Sigmoid colon (tissue), 7 donors: ENCODE data around the gene DHRS3. TPM values are rescaled to one million over a fixed set of nuclear protein-coding genes. Genes with fewer than 3 reads are reported as not detected.

Experiments used
- DNase-seq: peaks from one replicate; pipeline ENCODE4 v3.0.0-alpha.2; 2019
- H3K27ac ChIP-seq, 4 donors: fragments of 200-600 bp; sonication (generic); one replicate each; pipeline ENCODE4 v1.5.1; 2016 to 2019; ENCODE audit warnings: mild to moderate bottlenecking in 1 of 4
- H3K27me3 ChIP-seq, 3 donors: fragments of 200-600 bp; sonication (generic); one replicate each; pipeline ENCODE4 v1.5.1; 2019; ENCODE audit warnings: mild to moderate bottlenecking in 1 of 3
- H3K36me3 ChIP-seq, 4 donors: fragments of 200-600 bp; sonication (generic); one replicate each; pipeline ENCODE4 v1.5.1; 2016 to 2019
- H3K4me1 ChIP-seq, 4 donors: fragments of 200-600 bp; sonication (generic); one replicate each; pipeline ENCODE4 v1.5.1; 2017 to 2019
- H3K4me3 ChIP-seq, 4 donors: fragments of 200-600 bp; sonication (generic); one replicate each; pipeline ENCODE4 v1.5.1; 2017 to 2019; ENCODE audit warnings: mild to moderate bottlenecking in 2 of 4, moderate library complexity in 1 of 4
- H3K9me3 ChIP-seq, 4 donors: fragments of 200-600 bp in 3 of 4; sonication (generic) in 3 of 4; one replicate each; pipeline versions ENCODE4 v1.5.1 to v1.6.1; 2013 to 2019
- CTCF ChIP-seq, 4 experiments: fragments of 450-650 bp in 3 of 4; fragments of 200-600 bp in 1 of 4; IDR thresholded peaks; one replicate each; pipeline ENCODE4 v1.5.1; 2016 to 2019; ENCODE audit warnings: antibody characterized with exemption in 4 of 4, mild to moderate bottlenecking in 3 of 4, moderate library complexity in 2 of 4
- EP300 ChIP-seq, 4 donors: sonication (generic); formaldehyde crosslinking; IDR thresholded peaks; one replicate each; pipeline ENCODE4 v1.6.1; 2017; ENCODE audit warnings: antibody characterized with exemption in 4 of 4
- POLR2A ChIP-seq, 2 donors: fragments of 450-650 bp; IDR thresholded peaks; one replicate each; pipeline ENCODE4 v1.6.1; 2016; ENCODE audit warnings: antibody characterized with exemption in 2 of 2, mild to moderate bottlenecking in 2 of 2, moderate library complexity in 2 of 2
- POLR2AphosphoS5 ChIP-seq, 4 donors: sonication (generic); formaldehyde crosslinking; IDR thresholded peaks; one replicate each; pipeline ENCODE4 v1.6.1; 2017; ENCODE audit warnings: antibody characterized with exemption in 4 of 4
- WGBS, 2 donors: extraction: QIAGEN DNeasy Blood & Tissue Kit; methylation state at CpG; one replicate each; pipeline ENCODE4 v1.1.7; 2013; 5-methylcytosine and 5-hydroxymethylcytosine counted together
- intact Hi-C: fragments of 100-400 bp; cut with DNase I; formaldehyde crosslinking; loops from one replicate; pipeline ENCODE4 v1.15.1; 2023
- polyA plus RNA-seq, 3 donors: library from polyadenylated mRNA; stranded (reverse); fragments of 200-250 nt; gene quantifications; one replicate each; pipeline ENCODE4 v1.2.3, GENCODE V29; 2013
- total RNA-seq, 4 donors: library from RNA; depleted of rRNA; stranded (reverse); fragments of >200 nt; gene quantifications; one replicate each; pipeline ENCODE4 v1.1.0, GENCODE V29; 2016
- donor health status: healthy with polysubstance abuse.
- donor health status: Bipolar disorder and iron deficiency.
- donor health status: healthy.

Gene DHRS3
- total and polyA plus RNA-seq, 7 donors = 34.8 to 102 (median 47.9) TPM

GRCh38 chr1:12594966-12595756 lies 22.8 kb downstream of the DHRS3 start:
- Histone ChIP-seq H3K4me1 (peaks cover 0 to 100% (median 98%) of the 10 kb centered on the region in 4 donors), H3K27me3 (no peaks in the 10 kb centered on the region), H3K36me3 (no peaks in the 10 kb centered on the region), H3K9me3 (no peaks in the 10 kb centered on the region), H3K4me3 (peak overlapping the region; percentile 15 to 47 (median 42)), H3K27ac (peak overlapping the region; percentile 90 to 99 (median 94))
- 4 to 7% methylated on average over 47 of the region's 47 CpGs for WGBS, 2 donors
- peak; percentile 86 for DNase-seq
- TF ChIP-seq CTCF (IDR thresholded peaks at IDR 0.05) (no peak), EP300 (IDR thresholded peaks at IDR 0.05) (peak in 1 of 4 donors; percentile 24), POLR2AphosphoS5 (IDR thresholded peaks at IDR 0.05) (peak in 3 of 4 donors; percentile 62 to 73 (median 64)), POLR2A (IDR thresholded peaks at IDR 0.05) (no peak)
- intact Hi-C loops = loop anchor here (1.0 to 5.0 kb wide), 3 partner anchors 23 to 118 kb away; partner anchors contain the start of gene DHRS3

GRCh38 chr1:12594490-12594889 lies 23.5 kb downstream of the DHRS3 start:
- intact Hi-C loops = loop anchor here (5.0 kb wide), 1 partner anchor 37 kb away; no protein-coding TSS in a partner anchor
- no peak for DNase-seq
- no peaks in the 10 kb centered on the region for H3K36me3 ChIP-seq
- TF ChIP-seq POLR2A (IDR thresholded peaks at IDR 0.05) (no peak), EP300 (IDR thresholded peaks at IDR 0.05) (no peak), CTCF (IDR thresholded peaks at IDR 0.05) (no peak)
- H3K4me1 ChIP-seq = peaks cover 0 to 100% (median 94%) of the 10 kb centered on the region in 4 donors
- peak overlapping the region in 2 of 4 donors; percentile 46 to 47 for H3K4me3 ChIP-seq
- no peaks in the 10 kb centered on the region for H3K9me3 ChIP-seq
- no peaks in the 10 kb centered on the region for H3K27me3 ChIP-seq
- peak overlapping the region; percentile 90 to 99 (median 94) for H3K27ac ChIP-seq
- WGBS, 2 donors = 90% methylated on average over 6 of the region's 6 CpGs

GRCh38 chr1:12593621-12594066 lies 24.4 kb downstream of the DHRS3 start:
- H3K4me3 ChIP-seq = no peak overlapping the region
- H3K4me1 ChIP-seq = peaks cover 0 to 92% (median 86%) of the 10 kb centered on the region in 4 donors
- 51 to 67% methylated on average over 7 of the region's 7 CpGs for WGBS, 2 donors
- H3K9me3 ChIP-seq = no peaks in the 10 kb centered on the region
- TF ChIP-seq EP300 (IDR thresholded peaks at IDR 0.05) (peak in 3 of 4 donors; percentile 66 to 91 (median 84)), CTCF (IDR thresholded peaks at IDR 0.05) (no peak), POLR2AphosphoS5 (IDR thresholded peaks at IDR 0.05) (peak; percentile 76 to 92 (median 84)), POLR2A (IDR thresholded peaks at IDR 0.05) (peak in 1 of 2 donors; percentile 31)
- no peaks in the 10 kb centered on the region for H3K36me3 ChIP-seq
- intact Hi-C loops = loop anchor here (1.0 to 5.0 kb wide), 2 partner anchors 36 to 53 kb away; no protein-coding TSS in a partner anchor
- peak; percentile 95 for DNase-seq
- peak overlapping the region; percentile 90 to 99 (median 94) for H3K27ac ChIP-seq
- H3K27me3 ChIP-seq = no peaks in the 10 kb centered on the region

- WGBS, 2 donors = 88 to 91% methylated on average over 7 of the region's 7 CpGs
- H3K27me3 ChIP-seq = no peaks in the 10 kb centered on the region
- H3K4me1 ChIP-seq = peaks cover 0 to 85% (median 74%) of the 10 kb centered on the region in 4 donors
- DNase-seq = no peak
- intact Hi-C loops = loop anchor here (5.0 kb wide), 1 partner anchor 35 kb away; no protein-coding TSS in a partner anchor
- H3K4me3 ChIP-seq = no peak overlapping the region
- no peak for TF ChIP-seq POLR2A (IDR thresholded peaks at IDR 0.05)
- TF ChIP-seq EP300 (IDR thresholded peaks at IDR 0.05) = no peak
- TF ChIP-seq CTCF (IDR thresholded peaks at IDR 0.05) = no peak
- no peak for TF ChIP-seq POLR2AphosphoS5 (IDR thresholded peaks at IDR 0.05)
- H3K9me3 ChIP-seq = no peaks in the 10 kb centered on the region
- no peaks in the 10 kb centered on the region for H3K36me3 ChIP-seq
- H3K27ac ChIP-seq = peak overlapping the region; percentile 90 to 99 (median 94)
Observed at GRCh38 chr1:12592496-12592895, 25.5 kb downstream of the DHRS3 start.
